LNCaP clone FGC (cell line): ENCODE results near the gene BEGAIN.

Experiments
- DNase-seq: peaks from one replicate; pipeline ENCODE4 v3.0.0-alpha.2; 2011; ENCODE audit warnings: low read depth
- H3K4me3 ChIP-seq: 2 replicates; pipeline ENCODE4 v1.5.1; 2011; ENCODE audit warnings: mild to moderate bottlenecking, low read depth, low read length, control low read depth
- CTCF ChIP-seq: IDR thresholded peaks from 2 replicates; pipeline ENCODE4 v1.5.1; 2012; ENCODE audit warnings: mild to moderate bottlenecking; ENCODE audit not compliant: control insufficient read depth, insufficient read depth; ENCODE audit errors: extremely low read depth

BEGAIN gene

DNA sequence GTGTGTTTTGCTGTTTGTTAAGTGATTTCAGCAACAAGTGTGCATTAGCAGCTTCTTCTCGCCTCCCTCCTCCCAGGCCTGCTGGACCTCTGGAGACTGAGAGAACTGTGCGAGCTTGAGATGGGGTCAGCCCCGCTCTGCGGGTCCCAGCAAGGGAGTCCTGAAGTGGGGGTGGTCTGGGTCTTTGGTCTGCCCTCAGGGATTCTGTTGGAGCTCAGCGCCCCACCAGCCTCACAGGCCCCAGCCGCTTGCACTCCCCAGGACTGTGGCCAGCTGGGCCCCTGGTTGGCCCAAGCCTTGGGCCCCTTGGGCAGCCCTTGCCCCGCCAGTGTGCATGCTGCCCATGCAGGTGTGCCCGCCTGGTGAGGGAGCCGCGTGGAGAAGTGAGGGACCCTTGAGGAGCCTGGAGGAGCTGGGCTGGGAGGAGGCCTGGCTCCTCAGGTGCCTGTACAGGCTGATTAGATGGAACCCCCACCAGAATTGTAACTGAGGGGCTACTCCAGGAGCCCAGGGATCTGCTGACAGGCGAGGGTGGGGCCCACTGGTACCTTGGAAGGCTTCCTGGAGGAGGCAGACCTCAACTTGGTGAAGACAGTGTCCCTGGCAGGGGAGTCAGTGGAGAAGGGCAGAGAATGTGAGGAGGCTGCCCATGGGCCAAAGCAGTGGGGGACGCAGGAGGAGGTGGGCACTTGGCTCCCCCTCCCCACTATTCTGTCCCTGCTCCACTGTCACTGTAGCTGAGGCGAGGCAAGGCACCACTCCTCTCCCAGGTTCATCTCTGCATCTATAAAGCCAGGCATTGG is 56.7 kb downstream of the BEGAIN start:
- H3K4me3 ChIP-seq = no peak overlapping the region
- TF ChIP-seq CTCF = no peak

DNA sequence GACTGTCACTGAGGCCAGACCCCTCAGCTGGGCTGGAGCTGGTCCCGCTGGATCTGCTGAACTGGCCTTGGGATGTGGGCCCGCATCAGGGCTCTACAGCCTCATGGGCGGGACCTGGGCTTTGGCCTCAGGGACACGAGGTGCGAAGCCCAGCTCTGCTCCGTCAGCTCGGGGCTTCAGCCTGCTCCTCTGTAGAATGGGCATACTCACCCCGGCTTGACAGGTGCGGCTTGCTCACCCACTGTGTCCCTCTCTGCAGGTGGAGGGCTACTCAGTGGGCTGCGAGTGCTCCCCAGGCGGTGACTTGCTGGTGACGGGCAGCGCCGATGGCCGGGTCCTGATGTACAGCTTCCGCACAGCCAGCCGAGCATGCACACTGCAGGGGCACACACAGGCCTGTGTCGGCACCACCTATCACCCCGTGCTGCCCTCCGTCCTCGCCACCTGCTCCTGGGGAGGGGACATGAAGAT is 57.6 kb downstream of the BEGAIN start:
- no peak for DNase-seq
- no peak overlapping the region for H3K4me3 ChIP-seq
- TF ChIP-seq CTCF = no peak

More for the DNA sequence above, 56.7 kb downstream of the BEGAIN start:
- DNase-seq = no peak

- no peak for TF ChIP-seq CTCF
- DNase-seq = no peak
- no peak overlapping the region for H3K4me3 ChIP-seq
These were observed 58.2 kb downstream of the BEGAIN start for GRCh38 chr14:100528962-100529560.

GRCh38 chr14:100526632-100527031 is 60.6 kb downstream of the BEGAIN start:
- no peak for DNase-seq
- no peak for TF ChIP-seq CTCF
- no peak overlapping the region for H3K4me3 ChIP-seq

GRCh38 chr14:100526057-100526456 is 61.2 kb downstream of the BEGAIN start:
- H3K4me3 ChIP-seq = no peak overlapping the region
- TF ChIP-seq CTCF = no peak
- no peak for DNase-seq

DNA sequence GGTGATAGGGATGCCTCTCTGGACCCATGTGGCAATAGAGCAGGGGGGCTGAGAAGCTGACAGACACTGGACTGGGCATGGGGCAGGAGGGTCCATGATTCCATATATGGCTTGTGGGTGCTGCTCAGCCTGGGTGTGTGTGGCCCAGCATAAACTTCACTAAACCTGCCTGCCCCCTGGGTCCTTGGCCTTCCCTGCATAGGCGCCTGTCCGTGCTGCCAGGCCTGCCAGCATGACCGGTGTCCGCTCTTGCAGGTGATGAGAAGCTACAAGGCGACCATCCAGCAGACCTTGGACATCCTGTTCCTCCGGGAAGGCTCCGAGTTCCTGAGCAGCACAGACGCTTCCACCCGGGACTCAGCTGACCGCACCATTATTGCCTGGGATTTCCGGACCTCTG is 61.6 kb downstream of the BEGAIN start:
- TF ChIP-seq CTCF = no peak
- DNase-seq = no peak
- no peak overlapping the region for H3K4me3 ChIP-seq
